NCI-H1105 (cell line): ENCODE results near the gene SPSB4.
A peak's percentile ranks its signal among the peaks of the same experiment; 100 is the strongest.
"Not testable (repeated sequence)": the region's sequence is repeated elsewhere in the genome, so short reads cannot be mapped to it uniquely, and the experiment has no call there.

ENCODE experiments used
- DNase-seq: peaks from one replicate; lab custom pipeline; 2025; lab: John Stamatoyannopoulos, UW

Gene SPSB4

GRCh38 chr3:141050576-141051442 is at the start of gene SPSB4:
Gene SPSB4 (plus strand): TSS chr3:141051347. CDS start chr3:141066105, 14,758 bp downstream.
- peak; percentile 77 for DNase-seq

GRCh38 chr3:141006344-141006743 is 44.8 kb upstream of the SPSB4 start:
- no peak for DNase-seq

- no peak for DNase-seq
These were observed 41.7 kb upstream of the SPSB4 start for GRCh38 chr3:141009496-141009895.

GRCh38 chr3:141011232-141011996 is 39.7 kb upstream of the SPSB4 start:
- DNase-seq = peak; percentile 50

- no peak for DNase-seq
These were observed 39.2 kb upstream of the SPSB4 start for GRCh38 chr3:141011997-141012262.

GRCh38 chr3:141012571-141012970 is 38.6 kb upstream of the SPSB4 start:
- DNase-seq = no peak

- no peak for DNase-seq
These were observed 35.7 kb upstream of the SPSB4 start for GRCh38 chr3:141015481-141015880.

GRCh38 chr3:141017366-141018322 is 33.5 kb upstream of the SPSB4 start:
- not testable (repeated sequence) for DNase-seq

GRCh38 chr3:141019244-141019643 is 31.9 kb upstream of the SPSB4 start:
- DNase-seq = no peak

GRCh38 chr3:141020143-141020830 is 30.9 kb upstream of the SPSB4 start:
- no peak for DNase-seq

GRCh38 chr3:141021261-141021660 is 29.9 kb upstream of the SPSB4 start:
- no peak for DNase-seq

GRCh38 chr3:141030296-141030695 is 20.9 kb upstream of the SPSB4 start:
- no peak for DNase-seq

GRCh38 chr3:141039589-141039988 is 11.6 kb upstream of the SPSB4 start:
- DNase-seq = no peak

- no peak for DNase-seq
These were observed 6.2 kb upstream of the SPSB4 start for GRCh38 chr3:141044695-141045641.

- no peak for DNase-seq
These were observed 5.3 kb upstream of the SPSB4 start for GRCh38 chr3:141045849-141046248.

- no peak for DNase-seq
These were observed 4.0 kb upstream of the SPSB4 start for GRCh38 chr3:141047168-141047567.

GRCh38 chr3:141049681-141050080 is 1.5 kb upstream of the SPSB4 start:
- DNase-seq = peak; percentile 18

GRCh38 chr3:141051443-141052200 is 475 bp downstream of the SPSB4 start:
- DNase-seq = peak; percentile 62

- peak; percentile 36 for DNase-seq
These were observed 1.3 kb downstream of the SPSB4 start for GRCh38 chr3:141052201-141053069.
